HG03442 (cell line): ENCODE measurements around the gene C1orf21.

Experiments used
- ATAC-seq: cut with Tn5 transposase; IDR thresholded peaks from one replicate; pipeline ENCODE4 v1.9.1; 2021; ENCODE audit warnings: mild to moderate bottlenecking, moderate library complexity; ENCODE audit not compliant: unreplicated experiment

The C1orf21 gene

GRCh38 chr1:184553845-184554244, 167.0 kb downstream of the C1orf21 start:
- ATAC-seq: no peak

GRCh38 chr1:184555665-184556641, 169.1 kb downstream of the C1orf21 start:
- ATAC-seq: no peak

GRCh38 chr1:184556665-184557064, 169.8 kb downstream of the C1orf21 start:
- no peak for ATAC-seq

- ATAC-seq: no peak
These were observed 170.9 kb downstream of the C1orf21 start for GRCh38 chr1:184557423-184558347.

- ATAC-seq: no peak
These were observed 171.9 kb downstream of the C1orf21 start for GRCh38 chr1:184558691-184559090.

- no peak for ATAC-seq
These were observed 172.4 kb downstream of the C1orf21 start for GRCh38 chr1:184559117-184559713.

- ATAC-seq: no peak
These were observed 176.0 kb downstream of the C1orf21 start for GRCh38 chr1:184562806-184563205.

GRCh38 chr1:184563308-184563707, 176.5 kb downstream of the C1orf21 start:
- no peak for ATAC-seq

GRCh38 chr1:184567009-184567408, 180.2 kb downstream of the C1orf21 start:
- ATAC-seq: no peak

GRCh38 chr1:184567637-184568036, 180.8 kb downstream of the C1orf21 start:
- no peak for ATAC-seq

- ATAC-seq: no peak
These were observed 181.3 kb downstream of the C1orf21 start for GRCh38 chr1:184568148-184568547.

GRCh38 chr1:184569106-184569505, 182.3 kb downstream of the C1orf21 start:
- no peak for ATAC-seq

- ATAC-seq: no peak
These were observed 187.8 kb downstream of the C1orf21 start for GRCh38 chr1:184574588-184574987.

- ATAC-seq: no peak
These were observed 190.0 kb downstream of the C1orf21 start for GRCh38 chr1:184576822-184577221.

GRCh38 chr1:184577319-184577718, 190.5 kb downstream of the C1orf21 start:
- no peak for ATAC-seq

GRCh38 chr1:184582411-184582810, 195.6 kb downstream of the C1orf21 start:
- ATAC-seq: no peak

GRCh38 chr1:184583849-184584248, 197.0 kb downstream of the C1orf21 start:
- ATAC-seq: no peak

GRCh38 chr1:184588701-184589100, 201.9 kb downstream of the C1orf21 start:
- ATAC-seq: no peak

- ATAC-seq: no peak
These were observed 203.4 kb downstream of the C1orf21 start for GRCh38 chr1:184590163-184590750.

- ATAC-seq: no peak
These were observed 206.8 kb downstream of the C1orf21 start for GRCh38 chr1:184593597-184593996.

- ATAC-seq: no peak
These were observed 208.8 kb downstream of the C1orf21 start for GRCh38 chr1:184595596-184595995.
